HG02973 (cell line): Measurements from ENCODE around the gene PPP4C.
"Not testable (repeated sequence)": the region's sequence is repeated elsewhere in the genome, so short reads cannot be mapped to it uniquely, and the experiment has no call there.

Source experiments
- ATAC-seq: cut with Tn5 transposase; IDR thresholded peaks from one replicate; pipeline ENCODE4 v1.9.1; 2021; ENCODE audit warnings: moderate library complexity; ENCODE audit not compliant: unreplicated experiment

PPP4C gene

DNA sequence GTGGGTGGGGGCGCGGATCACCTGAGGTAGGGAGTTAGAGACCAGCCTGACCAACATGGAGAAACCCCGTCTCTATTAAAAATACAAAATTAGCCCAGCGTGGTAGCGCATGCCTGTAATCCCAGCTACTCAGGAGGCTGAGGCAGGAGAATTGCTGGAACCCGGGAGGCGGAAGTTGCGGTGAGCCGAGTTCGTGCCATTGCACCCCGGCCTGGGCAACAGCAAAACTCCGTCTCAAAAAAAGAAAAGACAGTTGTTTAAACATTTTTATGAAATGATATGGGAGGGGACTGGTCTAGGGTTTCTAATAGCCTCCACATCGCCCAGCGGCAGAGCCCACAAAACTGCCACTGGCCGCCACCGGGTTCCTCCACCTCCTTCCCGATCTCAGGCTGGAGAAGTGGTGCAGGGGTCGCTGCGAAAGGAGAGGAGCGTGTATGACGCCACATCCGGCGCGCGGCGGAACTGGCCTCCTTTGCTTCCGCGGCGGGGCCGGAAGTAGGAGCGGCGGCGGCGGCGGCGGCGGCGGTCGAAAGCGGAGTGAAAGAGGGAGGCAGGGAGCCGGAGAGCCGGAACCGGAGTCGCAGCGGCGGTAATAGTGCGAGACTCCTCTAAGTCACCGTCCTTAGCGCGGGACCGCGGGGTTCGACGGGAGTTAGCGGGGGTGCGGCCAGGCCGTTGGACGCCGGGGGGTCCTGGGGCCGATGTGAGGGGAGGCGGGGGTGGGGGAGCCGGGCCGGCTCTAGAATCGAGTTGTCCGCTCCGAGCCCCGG lies at the start of gene PPP4C:
Gene PPP4C (plus strand): TSS at position 492 of the 773 bp plus-strand sequence. CDS start 384 bp downstream, outside the sequence.
- ATAC-seq = peak; percentile 61

DNA sequence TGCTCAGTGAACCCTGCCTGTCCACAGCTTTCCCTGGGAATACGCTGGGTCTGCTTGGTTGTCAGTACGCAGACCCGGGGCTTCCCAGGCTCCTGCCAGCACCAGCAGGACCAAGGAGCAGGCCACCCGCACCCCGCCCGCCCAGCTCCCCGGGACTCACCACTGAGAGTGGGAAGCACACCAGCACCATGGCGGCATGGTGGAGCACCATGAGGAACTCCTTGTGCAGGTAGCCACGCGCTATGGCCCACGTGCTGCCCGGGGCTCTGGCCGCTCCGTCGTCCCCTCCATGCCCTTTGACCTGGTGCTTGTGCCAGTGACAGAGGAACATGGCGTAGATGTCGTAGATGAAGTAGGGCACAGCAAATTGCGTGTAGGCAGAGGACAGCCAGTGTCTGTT lies 49.3 kb upstream of the PPP4C start:
- ATAC-seq = no peak

DNA sequence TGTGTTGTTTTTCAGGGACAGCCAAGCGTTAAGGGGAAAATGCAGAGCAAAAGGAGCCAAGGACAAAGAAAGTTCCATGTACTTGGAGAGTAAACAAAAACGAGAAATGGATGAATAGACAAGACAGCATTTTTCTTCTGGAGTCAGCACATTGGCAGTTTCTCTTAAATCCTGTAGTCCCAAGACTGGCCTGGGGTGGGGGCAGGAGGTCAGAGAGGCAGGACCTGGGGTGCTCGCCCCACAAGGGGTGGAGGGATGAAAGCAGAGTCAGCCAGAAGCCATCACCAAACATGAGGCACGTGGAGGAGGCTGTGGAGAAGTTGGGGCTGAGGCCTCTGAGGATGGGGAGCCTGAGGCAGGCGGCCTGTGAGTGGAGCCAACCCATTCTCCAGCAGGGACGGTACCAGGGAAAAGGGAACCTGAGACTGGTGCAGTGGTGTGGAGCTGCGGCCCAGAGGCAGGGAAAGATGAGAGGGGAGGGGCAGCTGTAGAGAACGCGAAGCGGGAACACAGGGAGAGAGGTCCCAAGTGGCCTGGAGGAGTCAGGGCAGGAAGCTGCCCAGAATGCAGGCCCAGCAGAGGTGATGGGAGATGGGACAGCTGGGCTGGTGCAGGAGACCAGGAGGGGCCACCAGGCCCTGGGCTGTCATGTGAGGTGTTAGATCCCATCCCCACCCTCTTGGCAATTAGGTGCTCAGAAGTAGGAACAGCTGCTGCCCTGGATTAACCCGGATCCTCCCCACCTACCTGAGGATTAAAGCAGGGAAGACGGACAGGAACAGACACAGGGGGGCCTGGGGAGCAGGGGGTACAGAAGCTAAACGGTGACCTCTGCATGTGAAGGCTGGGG lies 48.0 kb upstream of the PPP4C start:
- ATAC-seq = no peak

DNA sequence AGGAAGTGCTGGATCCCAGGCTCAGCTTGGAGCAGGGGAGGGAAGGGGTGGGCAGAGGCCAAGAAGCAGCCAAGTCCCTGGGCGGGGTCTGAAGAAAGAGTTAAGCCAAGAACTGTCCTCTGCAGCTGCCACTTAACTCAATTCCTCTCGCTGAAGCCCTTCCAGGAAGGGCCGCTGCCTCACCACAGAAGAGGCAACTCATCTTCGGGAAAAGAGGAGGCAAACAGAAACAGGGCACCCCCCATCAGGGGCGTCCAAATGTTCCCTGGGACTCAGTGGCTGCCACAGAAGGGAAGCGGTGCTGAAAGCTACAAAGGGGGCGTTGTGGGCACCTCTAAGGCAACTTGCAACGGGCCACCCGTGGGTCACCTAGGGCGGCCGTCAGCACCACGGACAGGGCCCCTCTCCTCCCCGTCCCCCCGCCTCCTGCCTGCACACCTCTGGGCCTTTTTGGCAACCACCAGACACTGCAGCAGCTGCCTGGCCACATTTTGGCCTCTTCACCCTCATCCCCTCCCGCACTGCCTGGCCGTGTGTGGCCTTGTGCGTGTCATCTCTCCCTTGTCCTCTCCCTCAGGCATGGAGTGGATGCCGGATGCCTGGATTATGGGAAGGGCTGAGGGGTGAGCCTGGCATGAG lies 47.2 kb upstream of the PPP4C start:
- ATAC-seq = no peak

DNA sequence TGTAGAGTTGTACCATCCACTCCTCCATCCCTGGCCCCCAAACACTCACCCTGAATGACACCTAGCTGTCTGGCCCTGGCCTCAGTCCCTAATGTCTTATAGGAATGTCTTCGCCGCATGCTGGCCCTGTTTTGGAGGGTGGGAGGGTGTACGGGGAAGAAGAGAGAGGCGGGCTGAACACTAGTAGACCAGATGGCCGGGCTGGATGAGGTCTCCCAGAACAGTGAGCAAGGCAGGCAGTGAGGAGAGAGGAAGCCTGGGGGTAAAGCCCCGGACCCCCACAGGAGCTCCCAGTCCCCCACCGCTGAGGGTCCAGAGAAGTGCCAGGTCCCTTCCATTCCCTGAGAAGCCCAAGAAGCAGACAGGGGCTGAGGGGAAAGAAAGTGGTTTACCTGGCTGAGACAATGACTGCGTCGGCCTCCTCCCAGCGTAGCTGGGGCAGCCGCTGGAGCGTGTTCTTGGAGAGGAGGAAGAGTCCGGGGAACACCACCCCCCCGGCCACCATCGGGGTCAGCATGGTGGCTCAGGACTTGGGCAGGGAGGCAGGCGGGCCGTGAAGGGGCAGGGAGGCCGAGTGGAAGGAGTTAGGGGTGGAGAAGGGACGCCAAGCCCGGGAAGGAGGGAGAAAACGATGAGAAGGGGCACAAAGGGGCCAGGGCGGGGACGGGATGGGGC lies 45.6 kb upstream of the PPP4C start:
- no peak for ATAC-seq

DNA sequence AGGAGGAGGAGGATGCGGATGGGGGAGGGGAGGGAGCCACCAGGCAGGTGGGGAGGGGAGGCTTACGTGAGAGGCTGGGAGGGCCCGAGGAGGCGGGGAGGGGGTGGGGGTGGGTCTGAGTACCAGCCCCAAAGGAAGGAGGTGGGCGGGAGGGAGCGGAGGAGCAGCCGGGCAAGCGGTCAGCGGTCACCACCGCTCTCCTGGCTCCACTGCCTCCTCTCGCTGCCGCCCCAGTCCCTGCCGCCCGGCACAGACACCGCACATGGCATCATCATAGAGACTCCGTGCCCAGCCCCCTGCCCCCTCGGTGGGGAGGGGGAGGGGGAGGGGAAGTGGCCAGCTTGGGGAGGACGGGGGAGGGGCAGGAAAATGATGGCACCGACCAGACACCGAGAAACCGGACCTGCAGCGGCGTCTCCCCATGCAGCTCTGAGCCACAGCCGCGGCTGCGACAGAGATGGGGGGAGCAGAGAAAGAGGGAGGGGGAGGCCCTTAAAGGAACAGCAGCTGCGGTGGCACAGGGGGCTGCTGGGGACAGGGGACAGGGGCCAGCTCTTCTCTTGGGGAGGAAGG lies 44.9 kb upstream of the PPP4C start, which contains the start of gene TLCD3B:
Gene TLCD3B (minus strand): TSS at position 431 of the 573 bp plus-strand sequence. CDS start 744 bp downstream, outside the sequence.
- ATAC-seq = no peak

DNA sequence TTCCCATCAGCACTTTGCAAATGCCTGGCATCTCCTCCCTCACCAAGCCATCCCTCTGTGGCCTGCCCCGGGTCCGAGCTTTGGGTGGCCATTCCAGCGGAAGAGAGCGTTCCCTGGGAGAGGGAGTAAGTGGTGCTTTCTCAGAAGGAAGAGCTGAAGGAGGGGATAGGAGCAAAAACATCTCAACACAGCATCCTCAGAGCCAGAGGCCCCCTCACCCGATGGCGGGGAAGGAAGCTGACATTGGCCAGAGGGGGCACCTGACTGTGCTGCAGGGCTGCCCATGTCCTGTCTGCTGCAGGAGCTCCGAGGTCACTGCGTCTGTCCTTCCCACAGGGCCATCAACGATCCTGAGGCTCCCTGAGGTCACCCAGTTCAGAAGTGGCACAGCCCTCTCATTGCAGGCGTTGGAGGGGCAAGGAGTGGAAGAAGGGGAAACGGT lies 44.3 kb upstream of the PPP4C start:
- ATAC-seq = no peak

DNA sequence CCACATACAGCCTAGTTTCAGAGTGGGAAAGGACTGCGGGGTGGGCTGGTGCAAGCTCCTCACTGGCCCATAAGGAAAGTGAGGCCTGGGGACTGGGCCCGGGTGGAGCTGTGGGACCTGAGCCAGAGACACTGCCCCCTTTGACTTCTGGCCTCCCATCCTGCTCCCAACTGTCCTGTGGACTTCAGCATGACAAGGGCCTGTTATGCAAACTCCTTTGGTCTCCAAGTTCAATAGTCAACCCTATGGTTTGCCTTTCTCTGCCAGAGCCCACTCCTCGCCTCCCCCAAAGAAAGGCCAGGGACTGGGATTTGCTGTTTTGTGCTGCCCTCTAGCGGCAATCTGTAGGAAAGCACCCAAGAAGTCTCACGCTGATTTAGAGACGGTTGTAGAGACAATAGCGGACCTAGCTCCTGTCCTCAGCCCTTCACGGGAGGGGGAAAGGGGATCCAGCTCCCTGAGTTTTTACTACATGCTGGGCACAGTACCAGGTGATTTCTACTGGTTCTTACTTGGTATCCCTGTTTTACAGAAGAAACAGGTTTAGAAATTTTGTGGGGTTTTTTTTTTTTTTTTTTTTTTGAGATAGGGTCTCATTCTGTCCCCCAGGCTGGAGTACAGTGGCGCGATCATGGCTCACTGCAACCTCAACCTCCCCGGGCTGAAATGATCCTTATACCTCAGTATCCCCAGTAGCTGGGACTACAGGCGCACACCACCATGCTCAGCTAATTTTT lies 43.5 kb upstream of the PPP4C start:
- ATAC-seq = no peak

DNA sequence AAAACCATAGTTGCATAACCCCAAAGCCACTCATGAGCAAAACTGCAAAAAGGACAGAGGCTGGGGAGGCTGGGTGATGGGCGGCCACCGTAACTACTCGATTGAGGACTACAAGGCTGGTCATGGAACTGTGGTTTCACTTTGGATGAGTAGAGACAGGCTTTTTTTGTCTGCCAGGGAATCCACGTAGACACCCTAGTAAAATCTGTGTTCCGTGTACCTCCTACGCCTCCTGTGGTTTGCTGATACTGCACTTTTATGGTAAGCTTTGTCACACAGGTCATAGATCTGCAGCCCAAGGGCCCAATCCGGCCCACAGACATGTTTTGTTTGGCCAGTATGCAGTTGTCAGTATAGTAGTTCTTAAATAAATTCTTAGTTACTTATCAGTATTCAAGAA lies 42.5 kb upstream of the PPP4C start:
- ATAC-seq = no peak

DNA sequence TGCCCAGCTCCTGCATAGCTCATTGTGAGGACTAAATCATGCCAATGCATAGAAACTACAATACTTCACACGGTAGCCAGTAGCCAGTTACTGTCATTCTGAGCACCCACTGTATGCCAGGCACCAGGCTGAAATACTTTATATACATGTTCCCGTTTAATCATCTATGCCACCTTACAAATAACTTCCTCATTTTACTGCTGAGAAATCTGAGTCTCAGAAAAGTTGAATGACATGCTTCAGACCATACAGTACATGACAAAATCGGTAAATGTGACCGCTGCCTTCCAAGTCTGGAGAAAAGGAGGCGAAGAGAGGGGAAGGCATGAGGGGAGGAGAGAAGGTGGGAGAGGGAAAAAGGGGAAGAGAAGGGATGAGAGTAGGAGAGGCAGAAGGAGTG lies 35.6 kb upstream of the PPP4C start:
- no peak for ATAC-seq

DNA sequence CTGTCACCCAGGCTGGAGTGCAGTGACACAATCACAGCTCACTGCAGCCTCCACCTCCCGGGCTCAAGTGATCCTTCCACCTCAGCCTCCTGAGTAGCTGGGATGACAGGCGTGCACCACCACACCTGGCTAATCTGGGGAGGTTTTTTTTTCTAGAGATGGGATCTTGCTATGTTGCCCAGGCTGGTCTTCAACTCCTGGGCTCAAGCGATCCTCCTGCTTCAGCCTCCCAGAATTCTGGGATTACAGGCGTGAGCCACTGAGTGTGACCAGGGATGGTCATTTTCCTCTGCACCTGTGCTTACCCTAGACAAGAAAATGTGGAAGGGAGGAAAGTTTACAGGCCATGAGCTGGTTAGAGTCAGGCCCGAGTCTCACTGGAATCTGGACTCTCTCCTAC lies 35.1 kb upstream of the PPP4C start:
- not testable (repeated sequence) for ATAC-seq

DNA sequence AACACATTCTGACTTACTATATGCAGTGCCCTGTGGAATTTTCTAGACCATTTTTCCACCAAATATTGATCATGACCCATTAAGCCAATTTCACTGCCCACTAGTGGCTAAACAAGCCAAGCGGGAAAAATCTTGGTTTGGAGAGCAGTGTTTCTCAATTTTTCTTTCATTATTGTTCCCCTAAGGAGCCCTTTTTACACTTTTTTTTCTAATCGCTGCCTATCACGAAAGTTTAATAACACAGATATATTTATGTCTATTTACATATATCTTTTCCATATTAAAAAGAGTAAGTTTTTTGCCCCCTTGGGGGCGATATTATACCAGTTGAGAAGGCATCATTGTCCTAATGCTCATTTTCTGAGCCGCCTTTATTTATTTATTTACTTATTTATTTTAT lies 34.0 kb upstream of the PPP4C start:
- no peak for ATAC-seq

DNA sequence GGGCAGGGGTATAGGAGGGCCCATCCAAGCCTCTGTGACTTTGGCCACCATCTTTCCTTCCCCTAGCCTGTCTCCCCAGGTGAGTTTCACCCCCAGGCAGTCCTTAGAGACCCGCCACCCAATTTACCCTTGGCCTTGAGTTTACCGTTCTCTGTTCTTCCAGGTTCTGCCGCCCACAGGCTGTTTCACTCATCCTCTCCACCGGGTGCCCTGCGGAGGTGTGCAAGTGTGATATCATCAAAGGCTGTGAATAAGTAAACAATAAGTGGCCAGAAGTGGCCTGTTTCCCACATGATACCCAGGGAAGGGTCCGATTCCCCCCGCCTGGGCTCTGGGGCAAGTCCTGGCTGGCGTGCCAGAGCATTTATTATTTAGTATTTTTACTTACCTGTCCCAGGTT lies 29.6 kb upstream of the PPP4C start:
- ATAC-seq = no peak

DNA sequence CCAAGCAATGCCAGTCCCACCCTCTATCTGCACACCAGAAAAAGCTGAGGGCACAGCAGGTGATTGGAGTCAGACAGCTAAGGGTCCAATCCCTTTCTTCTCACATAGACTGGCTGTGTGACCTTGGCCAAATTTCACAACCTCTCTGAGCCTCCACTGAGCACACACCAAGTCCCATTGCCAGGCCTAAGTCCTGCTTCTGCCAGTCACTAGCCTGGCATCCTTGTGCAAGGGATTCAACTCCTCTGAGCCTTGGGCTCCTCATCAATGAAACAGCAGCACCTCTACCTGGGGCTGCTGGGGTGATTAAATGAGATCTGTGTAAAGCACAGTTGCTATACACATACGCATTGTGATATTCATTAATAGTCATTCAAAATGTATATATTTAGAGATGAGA lies 29.2 kb upstream of the PPP4C start:
- no peak for ATAC-seq

DNA sequence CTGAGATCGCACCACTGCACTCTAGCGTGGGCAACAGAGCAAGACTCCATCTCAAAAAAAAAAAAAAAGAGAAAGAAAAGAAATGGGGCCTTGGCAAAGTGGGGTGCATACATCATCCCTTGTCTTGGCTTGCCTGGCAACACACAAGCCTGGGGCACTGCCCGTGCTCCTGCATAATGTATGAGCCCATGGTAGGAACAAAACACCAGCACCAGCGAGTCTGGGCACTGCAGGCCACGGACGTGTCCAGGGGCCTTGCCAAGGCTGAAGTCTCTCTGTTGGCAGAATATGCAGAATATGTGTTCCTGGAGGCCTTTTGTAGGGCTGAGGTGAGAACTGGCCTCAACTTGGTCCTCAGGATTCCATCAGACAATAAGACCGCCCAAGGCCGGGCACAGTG lies 25.9 kb upstream of the PPP4C start:
- ATAC-seq = no peak

DNA sequence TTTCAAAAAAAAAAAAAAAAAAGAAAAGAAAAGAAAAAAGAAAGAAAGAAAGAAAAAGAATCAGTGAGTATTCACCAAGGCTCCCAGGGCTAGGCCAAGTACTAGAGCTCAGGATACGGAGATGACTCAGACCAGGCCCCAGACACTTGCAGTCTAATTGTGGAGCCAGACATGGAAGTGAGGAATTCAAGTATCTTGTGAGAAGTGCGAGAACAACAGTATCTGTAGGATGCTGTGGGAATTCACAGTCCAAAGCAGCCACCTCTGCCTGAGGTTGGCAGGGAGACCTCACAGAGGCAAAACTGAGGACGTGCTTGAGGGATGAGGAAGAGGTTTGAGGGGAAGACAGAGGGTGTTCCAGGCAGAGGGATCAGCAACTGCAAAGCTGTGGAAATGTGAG lies 24.3 kb upstream of the PPP4C start:
- no peak for ATAC-seq

DNA sequence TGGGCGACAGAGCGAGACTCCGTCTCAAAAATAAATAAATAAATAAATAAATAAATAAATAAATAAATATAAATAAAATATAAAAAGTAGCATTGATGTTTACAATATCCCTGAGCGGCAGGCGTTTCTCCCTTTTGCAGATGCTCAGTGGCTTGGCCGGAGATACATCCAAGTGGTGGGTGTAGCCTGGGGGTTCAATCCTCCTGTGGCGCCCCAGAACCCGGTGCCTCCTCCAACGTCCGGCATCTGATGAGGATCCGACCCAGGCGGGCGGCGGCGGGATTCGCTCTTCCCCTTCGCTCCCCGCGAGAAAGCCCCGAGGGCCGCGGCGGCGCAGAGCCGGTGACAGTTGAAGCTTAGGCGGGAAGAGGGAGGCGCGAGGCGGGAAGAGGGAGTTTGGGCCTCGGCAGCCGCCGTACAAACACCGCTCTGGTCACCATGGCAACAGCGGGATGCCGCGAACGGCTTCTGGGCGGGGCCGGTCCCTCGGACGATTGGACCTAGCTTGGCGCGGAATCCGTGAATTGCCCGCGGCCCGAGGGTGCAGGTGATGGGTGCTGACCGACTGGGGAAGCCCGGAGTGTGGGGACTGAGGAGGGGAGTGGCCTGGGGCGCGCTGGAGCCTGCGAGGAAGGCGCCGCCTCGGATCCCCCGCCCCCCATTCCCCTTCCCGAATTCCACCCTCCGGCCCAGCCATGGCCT lies 23.0 kb upstream of the PPP4C start:
- ATAC-seq = peak; percentile 53

DNA sequence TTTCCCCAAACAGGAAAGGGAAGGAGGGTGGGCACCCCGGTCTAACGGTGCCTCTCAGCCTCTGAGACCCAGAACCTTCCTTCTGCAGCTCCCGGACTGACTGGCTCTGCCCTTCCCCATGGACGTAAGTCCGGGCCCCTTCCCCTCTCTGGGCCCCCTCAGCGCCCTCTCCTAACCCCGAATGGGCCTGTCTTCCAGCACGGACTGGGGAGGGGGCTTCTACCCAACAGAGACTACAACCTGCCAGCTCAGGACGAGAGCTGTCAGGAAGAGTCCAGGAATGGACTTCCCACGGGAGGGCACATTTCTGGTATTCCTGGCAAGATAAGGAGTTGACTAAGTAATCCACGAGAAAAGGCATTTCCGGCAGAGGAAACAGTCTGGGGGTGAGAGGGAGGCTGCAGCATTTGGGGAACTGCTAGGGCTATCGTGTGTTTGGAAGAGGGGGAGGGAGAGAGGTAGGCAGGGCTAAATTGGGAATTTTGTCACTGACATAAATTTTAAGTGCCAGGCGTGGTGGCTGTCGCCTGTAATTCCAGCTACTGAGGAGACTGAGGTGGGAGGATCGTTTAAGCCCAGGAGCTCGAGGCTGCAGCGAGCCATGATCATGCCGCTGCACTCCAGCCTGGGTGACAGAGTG lies 22.3 kb upstream of the PPP4C start:
- no peak for ATAC-seq

DNA sequence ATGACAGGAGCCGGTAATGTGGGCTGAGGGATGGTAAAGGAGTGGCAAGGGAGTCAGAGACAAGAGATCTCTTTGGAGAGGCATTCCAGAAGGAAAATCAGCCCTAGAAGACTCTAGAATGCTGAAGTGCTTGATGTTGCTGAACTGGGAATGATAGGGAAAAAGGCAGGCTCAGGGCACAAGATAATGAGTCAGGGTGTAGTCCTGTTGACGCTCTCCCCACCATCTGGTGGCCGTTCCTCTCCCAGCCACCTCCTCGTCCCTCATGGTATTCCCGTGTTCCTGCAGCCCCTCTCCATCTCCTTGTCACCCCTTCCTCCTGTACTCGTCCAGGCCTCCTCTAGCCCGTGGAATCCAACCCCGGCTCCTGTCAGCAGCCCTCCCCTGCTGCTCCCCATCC lies 21.3 kb upstream of the PPP4C start:
- no peak for ATAC-seq
